Activated effector memory CD4-positive, alpha-beta T cell treated with Interleukin-2 at 50 U/mL for 16 hours (primary cell): Measurements from ENCODE around the gene WDSUB1.

Source experiments
- DNase-seq: peaks from one replicate; pipeline ENCODE4 v3.0.0-alpha.2; 2020

The WDSUB1 gene, protein sequence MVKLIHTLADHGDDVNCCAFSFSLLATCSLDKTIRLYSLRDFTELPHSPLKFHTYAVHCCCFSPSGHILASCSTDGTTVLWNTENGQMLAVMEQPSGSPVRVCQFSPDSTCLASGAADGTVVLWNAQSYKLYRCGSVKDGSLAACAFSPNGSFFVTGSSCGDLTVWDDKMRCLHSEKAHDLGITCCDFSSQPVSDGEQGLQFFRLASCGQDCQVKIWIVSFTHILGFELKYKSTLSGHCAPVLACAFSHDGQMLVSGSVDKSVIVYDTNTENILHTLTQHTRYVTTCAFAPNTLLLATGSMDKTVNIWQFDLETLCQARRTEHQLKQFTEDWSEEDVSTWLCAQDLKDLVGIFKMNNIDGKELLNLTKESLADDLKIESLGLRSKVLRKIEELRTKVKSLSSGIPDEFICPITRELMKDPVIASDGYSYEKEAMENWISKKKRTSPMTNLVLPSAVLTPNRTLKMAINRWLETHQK

DNA sequence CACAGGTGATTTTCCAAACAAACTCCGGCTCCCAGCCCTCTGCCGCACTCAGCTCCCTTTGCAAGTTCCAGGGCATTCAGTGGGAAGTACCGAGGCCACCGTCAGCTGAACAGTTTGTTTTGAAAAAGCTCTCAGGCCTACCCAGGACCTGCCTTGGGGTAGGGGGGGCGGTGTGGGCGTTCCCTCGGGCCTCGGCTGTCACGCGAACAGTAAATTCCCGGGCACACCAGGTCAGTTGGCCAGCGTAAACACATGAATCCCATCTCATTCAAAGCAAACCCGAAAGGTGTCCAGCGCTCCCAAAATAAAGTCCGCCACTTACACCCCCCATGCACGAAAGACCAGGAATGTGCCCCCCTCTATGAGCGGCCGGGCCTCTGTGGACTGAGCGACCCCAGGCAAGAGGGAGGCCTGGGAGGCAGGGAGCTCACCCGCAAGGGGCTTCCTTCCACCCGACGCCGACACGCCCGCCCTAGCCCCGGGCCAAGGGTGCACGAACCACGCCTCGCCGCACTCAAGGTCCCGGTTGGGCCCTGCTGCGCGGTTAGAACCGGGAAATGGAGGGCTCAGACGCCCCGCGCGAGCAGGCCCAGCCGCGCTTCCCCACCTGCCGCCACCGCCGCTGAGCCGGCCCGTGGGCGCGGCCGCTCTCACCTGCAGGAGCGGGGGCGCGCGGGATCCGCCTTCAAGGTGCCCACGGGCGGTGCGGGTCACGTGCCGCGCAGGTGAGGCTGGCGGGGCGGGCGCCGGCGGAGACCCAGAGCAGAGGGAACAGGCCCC is at the start of gene WDSUB1:
Gene WDSUB1 (minus strand): TSS at position 775 of the 780 bp plus-strand sequence. CDS start 3,634 bp downstream, outside the sequence.
- DNase-seq, result no peak

DNA sequence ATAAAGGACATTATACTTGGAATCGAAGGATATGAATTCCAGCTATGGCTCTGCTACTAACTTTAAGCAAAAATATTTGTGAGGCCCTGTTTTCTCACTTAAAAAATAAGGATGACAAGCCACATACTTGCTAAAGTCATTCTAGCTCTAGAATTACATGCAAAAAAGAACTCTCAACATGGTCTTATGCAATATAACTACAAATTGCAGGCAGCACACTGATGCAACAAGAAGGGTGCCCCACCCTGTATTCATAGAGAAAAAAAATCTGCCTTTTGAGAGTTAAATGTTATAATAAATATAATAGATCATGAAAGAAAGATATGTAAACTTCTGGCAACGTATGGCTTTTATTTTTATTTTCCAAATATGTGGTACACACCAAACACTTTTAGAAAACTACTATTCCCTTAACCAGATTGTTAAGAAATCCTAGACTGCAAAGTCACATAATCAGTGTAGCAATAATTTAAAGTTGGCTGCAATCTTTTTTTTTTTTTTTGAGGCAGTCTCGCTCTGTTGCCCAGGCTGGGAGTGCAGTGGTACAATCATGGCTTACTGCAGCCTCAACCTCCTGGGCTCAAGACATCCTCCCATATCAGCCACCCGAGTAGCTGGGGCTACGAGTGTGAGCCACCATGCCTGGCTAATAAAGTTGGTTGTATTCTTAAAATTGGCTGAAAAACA is 40.2 kb upstream of the WDSUB1 start:
- DNase-seq, result no peak

DNA sequence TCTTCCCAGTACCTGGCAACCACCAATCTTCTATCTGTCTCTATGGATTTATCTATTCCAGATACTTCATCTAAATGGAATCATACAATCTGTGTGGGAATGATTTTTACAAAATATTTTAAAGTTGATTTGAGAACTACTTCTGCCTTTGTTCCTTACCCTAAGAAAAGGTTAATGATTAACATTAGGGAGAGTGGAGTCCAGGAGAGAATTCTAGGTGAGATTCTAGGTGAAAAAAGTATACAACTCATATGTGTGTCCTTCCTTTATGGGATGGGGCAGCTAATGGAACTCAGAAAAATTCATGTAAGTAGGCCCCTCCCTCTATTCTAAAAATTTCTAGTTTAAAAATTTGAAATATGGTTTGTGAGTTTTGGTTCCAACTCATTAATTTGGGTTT is 35.9 kb upstream of the WDSUB1 start:
- no peak for DNase-seq

DNA sequence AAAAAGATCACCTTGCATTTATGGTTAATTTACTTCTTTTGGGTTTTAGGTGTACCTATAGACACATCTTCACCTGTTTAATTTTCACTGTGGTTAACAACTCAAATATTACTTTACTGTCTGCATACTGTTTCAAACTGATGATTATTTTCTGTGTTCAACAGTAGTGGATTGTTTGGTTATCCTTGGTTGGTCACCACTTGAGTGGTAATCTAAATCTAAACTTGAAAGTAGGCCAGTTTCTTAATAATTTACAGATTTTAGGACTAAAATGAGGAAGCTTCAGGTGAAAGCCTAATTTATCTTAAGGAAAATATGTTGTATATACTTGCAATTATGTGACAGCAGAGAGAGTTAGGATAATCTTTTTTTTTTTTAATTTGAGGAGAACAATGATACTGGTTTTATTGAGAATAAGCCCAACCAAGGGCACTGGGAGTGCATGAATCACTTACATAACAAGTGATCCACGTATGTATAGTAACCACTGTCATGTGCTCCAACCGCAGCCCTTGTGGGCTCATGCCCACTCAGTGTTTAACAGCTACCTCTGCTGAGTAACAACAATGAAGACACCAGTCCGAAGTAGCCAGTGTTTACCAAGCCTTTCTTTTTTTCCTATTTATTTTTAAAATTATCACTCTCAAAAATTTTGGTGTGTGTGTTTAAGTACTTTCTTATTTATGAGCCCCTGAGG is 31.0 kb upstream of the WDSUB1 start:
- DNase-seq, result no peak

DNA sequence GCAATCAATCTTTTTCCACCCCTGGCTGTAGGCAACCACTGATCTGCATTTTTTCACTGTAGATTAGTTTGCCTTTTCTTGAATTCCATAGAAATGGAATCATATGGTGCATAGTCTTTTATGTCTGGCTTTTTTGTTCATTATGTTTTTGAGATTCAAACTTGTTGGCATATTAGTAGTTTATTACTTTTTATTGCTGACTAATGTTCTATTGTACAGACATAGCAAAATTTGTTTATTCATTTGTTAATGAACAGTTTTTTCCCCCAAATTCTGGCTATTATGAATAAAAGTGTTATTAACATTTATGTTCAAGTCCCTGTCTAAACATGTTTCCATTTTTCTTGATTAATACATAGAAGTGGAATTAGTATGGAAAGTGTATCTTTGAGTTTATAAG is 21.4 kb upstream of the WDSUB1 start:
- no peak for DNase-seq

DNA sequence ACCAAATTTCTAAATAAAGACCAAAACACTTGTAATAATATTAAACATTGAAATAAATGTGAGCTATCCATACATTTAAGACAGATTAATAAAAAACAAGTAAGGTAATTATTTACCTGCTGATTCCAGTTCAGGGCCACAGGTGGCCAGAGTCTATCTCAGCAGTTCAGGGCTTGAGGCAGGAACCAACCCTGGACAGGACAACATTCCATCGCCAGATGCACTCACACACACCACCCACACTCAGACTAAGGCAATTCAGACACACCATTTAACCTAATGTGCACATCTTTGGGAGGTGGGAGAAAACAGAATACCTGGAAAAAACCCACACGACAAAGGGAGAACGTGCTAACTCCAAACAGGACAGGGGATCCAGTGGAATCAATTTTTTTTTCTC is 14.1 kb upstream of the WDSUB1 start:
- DNase-seq, result no peak

DNA sequence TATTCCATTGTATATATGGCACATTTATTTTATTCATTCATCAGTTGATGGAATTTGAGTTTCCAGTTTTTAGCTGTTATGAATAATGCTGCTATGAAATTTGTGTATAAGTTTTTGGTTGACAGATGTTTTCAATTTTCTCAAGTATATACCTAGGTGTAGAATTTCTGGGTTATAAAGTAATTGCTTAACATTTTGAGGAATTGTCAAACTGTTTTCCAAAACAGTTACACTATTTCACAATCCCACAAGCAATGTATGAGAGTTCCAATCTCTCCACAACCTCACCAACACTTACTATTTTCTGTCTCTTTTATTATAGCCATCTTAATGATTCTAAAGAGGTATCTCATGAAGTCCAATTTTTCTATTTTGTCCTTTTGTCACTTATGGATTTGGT is 12.5 kb upstream of the WDSUB1 start:
- DNase-seq, result no peak

DNA sequence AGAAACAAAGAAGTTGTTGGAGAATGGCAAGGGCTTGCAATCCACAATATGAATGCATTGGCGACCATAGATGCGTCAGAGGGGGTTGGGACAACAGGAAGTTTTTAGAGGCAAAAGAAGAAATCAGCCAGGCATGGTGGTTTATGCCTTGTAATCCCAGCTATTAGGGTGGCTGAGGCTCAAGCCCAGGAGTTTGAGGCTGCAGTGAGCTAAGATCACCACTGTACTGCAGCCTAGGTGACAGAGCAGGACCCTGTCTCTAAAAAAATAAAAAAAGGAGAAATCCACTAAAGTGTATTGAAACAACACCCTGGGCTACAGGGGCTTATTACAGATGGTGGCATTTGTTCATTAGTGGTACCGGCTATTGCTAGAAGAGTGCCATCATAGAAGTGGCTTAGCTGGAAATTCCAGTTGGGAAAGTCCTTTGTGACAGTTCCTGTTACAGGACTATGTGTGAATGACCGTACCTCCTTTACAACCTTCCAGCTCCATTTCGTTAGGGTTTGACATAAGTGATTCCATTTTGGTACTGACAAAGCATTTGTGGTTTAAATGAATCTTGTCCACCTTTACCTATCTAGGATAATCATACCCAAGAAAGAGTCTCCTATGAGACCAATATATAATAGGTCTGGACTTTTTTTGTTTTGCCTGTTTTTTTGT is 10.7 kb upstream of the WDSUB1 start:
- no peak for DNase-seq

DNA sequence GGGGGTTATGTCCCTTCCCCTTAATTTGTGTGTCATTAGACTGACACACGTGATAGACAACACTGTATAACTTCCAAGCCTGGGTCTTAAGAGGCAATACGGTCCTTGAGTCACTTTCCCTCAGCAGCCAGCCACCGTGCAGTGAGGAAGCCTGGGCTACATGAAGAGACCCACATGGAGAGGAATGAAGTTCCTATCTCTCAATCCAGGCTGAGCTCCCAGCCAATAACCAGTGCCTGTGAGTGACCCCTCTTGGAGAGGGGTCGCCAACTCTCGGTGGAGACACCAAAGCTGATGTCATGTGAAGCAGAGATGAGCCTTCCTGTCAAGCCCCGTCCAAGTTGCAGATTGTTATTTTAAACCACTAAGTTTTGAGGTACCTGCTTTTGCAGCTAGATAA is 5.7 kb upstream of the WDSUB1 start:
- no peak for DNase-seq

DNA sequence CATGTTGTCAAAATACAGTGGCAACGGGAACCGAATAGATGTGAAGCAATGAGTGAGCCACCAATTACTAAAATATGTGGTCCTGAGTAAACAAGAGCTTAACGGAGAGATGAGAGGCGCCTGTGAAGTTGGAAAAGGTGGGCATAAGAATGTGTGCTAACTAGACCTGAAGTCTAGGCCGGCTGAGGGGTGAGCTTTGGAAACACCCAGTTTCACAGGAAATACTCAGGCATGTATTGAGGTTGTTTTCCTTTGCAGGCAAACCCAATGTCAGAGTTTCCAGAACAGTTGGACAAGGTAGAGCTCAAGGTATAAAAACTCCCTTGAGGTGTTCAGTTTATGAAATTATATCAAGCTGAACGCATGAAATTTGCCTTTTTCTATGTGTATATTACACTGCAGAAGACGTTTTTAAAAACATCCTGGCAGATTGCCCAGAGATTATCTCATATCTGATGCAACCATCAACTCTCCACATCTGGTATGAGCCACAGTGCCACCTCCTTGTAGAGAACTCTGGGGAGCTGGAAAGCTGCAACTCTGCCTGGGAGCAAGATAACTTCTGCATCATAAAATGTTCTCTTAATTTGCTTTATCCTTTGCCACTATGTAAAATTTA is 3.9 kb upstream of the WDSUB1 start:
- DNase-seq, result no peak

DNA sequence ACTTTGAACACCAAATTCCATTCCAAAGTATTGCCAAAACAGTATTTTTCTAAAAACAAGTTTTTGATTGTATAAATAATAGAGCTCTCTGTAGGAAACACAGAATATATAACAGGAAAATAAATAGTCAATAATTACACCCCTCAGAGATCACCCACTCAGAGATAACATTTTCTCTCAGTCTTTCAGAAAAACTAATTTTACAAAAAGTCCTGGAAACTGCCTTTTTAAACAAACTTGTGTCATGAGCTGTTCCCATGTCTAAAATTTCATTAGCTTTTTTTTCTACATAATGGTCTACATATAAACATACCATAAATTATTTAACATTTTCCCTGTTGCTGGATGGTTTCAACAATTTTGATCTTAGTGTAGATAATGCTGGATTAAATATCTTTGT is 1.2 kb upstream of the WDSUB1 start:
- DNase-seq, result no peak

DNA sequence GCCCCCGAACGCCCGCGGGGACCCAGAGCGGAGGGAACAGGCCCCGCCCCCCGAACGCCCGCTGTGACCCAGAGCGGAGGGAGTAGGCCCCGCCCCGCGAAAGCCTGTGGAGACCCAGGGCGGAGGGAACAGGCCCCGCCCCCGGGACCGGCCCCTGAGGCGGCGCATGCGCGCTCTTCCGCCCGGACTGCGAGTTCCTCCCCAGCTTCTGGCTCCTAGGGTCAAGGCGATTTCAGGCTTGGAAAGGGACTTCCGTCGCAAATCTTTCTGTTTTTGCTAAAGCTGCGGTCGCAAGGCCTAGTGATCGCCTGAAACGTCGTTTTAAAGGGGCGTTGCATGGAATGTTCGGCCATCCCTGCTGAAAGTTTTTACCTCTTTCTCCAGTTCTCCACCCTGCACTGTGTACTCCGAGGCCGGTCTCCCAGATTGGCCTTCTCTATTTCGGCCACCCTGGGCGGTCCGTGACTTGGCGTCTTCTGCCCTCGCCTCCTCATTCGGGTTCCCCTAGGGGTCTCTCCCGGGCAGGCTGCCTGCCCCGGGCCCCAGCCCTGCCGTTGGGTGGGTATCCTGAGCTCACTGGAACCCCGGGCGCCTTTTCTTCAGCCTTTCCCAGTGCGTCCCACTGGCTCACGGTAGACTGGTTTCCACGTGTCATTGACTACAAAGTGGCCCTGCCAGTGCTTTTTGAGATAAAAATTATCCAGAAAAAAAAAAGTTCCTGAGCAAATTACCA is 372 bp upstream of the WDSUB1 start:
- DNase-seq, result peak; percentile 96

DNA sequence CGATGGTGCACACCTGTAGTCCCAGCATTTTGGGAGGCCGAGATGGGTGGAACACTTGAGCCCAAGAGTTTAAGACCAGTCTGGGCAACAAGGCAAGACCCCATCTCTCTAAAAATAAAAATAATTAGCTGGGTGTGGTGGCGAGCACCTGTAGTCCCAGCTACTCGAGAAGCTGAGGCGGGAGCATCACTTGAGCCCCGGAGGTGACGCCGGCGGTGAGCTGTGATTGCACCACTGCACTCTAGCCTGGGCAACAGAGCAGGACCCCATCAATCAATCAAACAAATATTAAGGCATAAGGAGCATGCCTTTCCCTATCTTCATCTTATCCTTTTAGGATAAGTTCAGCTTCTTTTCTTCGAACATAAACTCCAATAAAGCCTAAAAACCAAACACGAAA is 1.1 kb downstream of the WDSUB1 start:
- DNase-seq, result no peak

DNA sequence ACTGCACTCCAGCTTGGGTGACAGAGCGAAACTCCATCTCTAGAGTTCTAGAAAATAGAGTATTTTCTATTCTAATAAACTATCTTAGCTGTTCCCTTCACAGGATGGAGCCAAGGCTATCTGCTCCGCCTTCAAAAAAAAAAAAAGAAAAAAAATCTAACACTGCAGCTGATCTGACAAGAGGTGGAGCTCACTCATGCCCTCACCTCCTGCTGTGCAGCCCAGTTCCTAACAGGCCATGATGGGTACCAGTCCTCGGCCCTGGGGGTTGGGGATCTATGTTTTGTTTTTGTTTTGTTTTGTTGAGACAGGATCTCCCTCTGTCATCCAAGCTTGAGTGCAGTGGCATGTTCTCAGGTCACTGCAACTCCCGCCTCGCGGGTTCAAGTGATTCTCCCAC is 3.0 kb downstream of the WDSUB1 start:
- no peak for DNase-seq

DNA sequence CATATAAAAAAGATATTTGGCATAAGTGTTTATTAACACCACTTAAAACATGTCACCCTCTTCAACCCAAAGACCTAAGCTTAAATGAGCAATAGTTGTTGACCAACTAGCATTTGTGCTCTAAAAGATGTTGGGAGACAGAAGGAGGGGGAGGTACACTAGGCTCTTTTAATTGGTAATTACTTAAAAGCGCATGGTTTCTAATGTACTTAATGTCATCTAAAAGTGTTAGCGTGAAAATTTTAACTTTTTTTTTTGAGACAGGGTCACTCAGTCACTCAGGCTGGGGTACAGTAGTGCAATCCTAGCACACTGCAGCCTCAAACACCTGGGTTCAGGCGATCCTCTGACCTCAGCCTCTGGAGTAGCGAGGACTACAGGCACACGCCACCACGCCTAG is 5.5 kb downstream of the WDSUB1 start:
- DNase-seq, result no peak

DNA sequence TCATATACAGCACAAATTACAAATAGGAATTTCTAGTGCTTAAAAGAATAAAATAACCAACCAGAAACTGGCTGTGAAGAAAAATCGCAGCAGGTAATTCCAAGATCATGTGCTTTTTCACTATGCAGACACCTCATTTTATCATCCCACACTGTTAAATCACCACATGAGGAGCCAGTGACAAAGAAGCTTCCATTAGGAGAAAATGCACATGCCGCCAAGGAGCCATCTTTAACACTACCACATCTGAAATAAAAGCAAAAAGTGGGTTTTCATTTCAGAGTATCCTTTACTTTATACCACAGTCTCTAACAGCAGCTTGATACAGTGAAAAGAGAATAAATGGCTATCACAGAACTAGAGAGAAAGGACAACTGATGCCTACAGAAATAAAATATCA is 6.8 kb downstream of the WDSUB1 start:
- DNase-seq, result no peak

DNA sequence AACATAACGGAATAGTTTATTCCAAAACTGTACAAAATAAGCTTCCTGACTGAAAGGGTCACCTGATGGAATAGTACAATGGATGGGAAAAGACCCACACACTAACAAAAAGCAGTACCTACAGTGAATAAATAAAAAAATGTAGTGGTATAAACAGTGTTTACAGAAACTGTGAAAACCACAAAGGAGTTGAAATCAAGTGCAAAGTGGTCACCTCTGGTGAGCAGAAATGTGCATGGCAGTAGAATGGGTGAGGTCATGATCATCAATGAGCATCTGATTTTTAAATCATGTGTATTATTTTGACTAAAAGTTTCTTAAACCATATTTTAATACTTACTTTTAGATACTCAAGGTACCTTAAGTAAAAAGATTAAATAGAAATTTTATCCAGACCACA is 11.4 kb downstream of the WDSUB1 start:
- no peak for DNase-seq

DNA sequence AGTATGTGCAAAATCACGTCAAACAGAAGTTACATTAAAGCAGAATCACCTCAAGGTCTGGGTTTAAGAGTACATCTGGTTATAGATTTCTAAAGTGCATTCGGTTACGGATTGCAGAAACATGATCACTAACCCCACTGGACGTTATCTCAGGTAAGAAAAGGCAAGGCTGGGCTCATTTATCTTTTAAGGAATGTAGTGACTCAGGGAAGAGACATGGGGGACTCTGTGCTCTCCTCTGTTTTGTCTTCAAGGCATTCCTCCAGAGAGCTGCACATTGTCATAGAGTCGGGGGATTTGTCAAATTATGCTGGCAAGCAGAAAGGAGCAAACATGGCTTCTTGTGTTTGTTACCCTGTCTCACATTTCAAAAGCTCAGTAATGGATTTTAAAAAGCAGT is 14.3 kb downstream of the WDSUB1 start:
- no peak for DNase-seq

DNA sequence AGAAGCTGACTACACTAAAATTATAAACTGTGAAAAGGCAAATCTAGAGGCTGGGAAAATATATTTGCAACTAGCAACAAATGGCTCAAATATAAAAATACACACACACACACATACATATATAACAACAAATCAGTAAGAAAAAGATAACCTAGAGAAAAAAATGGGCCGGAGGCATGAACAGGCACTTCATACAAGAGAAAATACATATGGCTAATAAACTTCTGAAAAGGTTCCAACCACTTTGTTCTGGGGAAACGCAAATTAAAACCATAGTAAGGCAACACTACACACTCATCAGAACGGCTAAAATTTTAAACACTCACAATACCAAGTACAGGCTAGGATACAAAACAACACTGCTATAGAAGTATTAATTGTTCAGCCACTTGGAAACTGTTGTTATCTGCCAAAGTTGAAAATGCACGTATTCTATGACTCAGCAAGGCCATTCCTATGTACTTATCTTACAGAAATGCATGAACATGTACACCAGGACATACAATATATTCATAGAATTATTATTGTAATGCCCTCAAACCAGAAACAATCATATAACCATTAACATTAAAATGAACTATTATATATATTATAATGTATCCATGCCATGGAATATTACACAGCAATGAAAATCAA is 15.6 kb downstream of the WDSUB1 start:
- no peak for DNase-seq

DNA sequence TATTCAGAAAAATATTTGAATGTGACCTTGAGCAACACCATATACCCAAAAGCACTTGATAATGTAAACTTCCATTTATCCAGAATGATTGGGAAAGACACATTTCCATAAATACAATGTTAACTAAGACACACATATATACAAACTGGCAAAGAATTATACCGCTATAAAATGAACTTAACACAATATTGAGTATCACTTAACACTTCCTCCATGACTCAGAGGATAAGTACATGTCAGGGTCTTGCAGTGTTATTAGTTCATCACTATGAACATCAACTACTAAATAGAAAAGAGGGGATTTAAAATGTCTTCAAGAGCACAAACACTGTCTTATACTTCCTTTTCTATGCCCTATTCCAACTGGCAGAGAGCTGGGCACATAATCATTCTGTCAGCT is 18.6 kb downstream of the WDSUB1 start:
- DNase-seq, result no peak

DNA sequence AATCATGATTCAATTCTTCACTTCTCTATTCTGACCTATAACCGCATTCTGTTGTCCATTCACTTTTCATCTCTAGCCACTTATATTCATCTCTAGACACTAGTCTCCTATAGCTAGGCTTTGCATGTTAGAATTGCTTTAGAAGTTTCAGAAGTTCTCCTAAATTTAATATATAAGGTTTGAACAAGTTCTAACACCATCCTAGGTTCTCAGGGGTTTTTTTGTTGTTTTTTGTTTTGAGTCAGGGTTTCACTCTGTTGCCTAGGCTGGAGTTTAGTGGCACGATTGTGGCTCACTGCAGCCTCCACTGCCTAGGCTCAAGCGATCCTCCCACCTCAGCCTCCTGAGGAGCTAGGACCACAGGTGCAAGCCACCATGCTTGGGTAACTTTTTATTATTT is 19.9 kb downstream of the WDSUB1 start:
- DNase-seq, result no peak
